NCI-H1930 (cell line): ENCODE measurements around the gene ZNRF1.
"Not testable (repeated sequence)": the region's sequence is repeated elsewhere in the genome, so short reads cannot be mapped to it uniquely, and the experiment has no call there.

Experiments
- DNase-seq, 2 experiments: peaks; one replicate each; lab custom pipeline; 2025; lab: John Stamatoyannopoulos, UW

Gene ZNRF1

DNA sequence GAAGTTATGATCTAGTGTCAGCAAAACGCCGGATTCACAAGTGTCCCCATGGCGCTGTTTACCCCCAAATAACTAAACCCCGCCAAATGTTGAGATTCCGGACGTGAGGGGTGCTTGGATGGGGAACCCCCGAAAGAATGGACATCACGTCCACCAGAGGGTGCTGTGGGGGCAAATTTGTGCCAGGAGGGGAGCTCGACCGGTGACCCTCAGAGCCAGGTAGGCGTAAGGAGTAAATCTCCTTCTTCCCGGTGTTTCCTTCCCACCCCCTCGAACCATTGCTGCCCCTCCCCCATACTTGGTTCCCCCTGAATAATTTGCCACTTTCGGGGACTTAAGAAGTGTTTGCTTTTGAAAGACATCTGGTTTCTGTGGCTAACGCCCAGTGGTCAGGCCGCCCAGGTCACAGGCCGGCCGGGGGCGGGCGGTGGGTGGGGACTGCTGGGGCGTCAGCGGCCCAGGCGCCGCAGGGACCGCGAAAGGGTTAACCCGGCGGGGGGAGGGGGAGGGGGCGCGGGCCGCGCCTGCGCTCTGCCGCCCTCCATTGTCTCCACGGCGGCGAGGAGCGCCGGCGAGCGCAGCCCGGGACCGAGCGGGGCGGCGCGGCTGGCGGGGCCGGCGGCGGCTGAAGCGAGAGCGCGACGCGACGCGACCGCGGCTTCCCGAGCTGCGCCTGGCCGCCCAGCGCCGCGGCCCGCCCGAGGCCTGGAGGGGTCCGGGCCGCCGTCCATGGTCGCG lies at the start of gene ZNRF1:
Gene ZNRF1, plus strand, starts transcription at position 544 of the 738 bp plus-strand sequence. CDS start 648 bp downstream, outside the sequence.
- peak; percentile 34 to 60 for DNase-seq

DNA sequence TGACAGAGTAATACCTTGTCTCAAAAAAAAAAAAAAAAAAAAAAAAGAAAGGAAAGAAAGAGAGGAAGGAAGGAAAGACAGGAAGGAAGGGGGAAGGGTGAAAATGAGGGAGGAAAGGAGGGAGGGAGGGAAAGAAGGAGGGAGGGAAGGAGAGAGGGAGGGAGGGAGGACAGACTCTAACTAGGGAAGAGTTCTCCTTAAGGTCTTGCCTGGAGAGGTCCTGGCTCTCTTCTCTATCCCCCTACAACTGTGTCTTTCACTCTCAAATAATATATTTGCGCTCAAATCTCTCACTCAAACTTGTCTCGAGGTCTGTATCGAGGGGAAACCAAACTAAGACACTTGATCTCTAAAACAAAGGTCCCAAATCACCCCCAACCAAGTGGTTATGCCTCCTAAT lies 49.5 kb upstream of the ZNRF1 start:
- no peak for DNase-seq

DNA sequence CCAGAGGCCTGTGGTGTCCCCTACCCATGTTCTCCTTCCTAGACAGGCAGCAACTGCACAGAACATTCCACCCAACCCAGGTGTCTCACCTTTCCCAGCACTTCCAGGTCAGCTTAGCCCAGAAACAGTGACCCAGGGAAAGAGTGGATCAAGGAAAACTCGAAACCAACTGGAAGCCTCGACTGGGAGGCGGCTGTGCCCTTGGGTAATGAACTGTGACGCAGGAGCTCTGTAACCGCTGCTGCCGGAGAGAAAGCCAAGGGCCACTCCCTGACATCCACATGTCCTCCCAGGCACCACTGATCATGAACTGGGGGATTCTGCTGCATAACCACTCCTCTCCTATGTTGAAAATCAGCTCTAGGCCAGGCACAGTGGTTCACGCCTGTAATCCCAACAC lies 48.3 kb upstream of the ZNRF1 start:
- DNase-seq: no peak

DNA sequence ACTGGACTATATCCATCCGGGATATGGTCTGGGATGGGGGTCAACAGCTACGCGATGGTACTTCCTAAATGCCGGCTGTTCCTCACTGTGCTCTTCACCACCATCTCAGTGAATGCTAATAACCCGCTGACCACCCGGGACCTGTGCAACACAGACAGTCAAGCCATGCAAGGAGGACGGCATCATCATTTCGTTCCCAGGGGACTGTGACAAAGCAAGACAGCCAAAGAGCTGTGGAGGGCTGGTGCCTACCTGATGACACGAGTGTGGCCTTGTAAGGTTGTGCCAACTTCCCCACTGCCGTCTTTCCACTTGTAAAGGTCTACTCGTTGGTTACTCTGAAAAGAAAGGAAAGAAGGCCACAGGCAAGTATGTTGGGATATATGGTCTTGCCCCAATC lies 47.6 kb upstream of the ZNRF1 start:
- DNase-seq: no peak

DNA sequence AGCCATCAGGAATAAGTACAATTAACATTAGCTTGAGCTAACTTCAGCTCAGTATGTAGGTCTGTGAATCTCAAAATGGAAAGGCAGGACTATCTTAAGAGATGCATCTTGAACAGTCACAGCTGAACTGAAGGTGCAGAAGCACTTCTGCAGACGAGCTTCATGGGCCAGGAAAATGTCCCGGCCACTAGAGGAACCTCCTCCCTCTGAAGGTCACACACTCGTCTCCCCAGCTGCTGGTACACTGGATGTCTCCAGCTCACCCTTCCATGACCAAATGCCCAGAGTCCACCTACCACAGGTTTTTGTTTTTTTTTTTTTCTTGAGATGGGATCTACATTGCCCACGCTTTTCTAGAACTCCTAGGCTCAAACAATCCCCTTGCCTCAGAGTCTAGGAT lies 47.1 kb upstream of the ZNRF1 start:
- no peak for DNase-seq

DNA sequence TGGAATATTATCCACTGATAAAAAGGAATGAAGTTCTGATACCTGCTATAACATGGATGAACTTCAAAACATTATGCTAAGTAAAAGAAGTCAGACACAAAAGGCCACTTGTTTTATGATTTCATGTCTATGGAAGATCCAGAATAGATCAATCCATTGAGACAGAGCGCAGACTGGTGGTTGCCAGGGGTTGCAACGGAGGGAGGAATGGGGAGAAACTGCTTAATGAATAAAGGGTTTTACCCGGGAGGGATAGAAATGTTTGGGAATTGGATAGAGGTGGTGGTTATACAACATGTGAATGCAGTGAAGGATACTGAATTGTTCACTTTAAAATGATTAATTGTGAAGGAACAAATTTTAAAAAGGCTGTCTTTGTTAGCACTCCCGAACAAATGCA lies 44.1 kb upstream of the ZNRF1 start:
- no peak for DNase-seq

DNA sequence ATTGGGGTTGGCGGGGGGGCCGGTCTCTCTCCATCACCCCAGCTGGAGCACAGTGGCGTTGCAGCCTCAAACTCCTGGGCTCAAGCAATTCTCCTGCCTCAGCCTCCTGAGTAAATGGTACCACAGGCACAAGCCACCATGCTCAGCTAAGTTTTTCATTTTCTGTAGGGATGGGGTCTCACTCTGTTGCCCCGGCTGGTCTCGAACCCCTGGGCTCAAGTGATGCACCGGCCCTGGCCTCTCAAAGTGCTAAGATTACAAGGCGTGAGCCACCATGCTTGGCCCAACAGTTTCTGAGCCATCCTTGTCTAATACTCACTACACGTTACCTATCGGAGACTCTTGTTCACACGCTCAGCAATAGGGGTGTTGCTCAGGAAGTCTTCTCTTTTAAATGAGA lies 25.5 kb upstream of the ZNRF1 start:
- no peak for DNase-seq

DNA sequence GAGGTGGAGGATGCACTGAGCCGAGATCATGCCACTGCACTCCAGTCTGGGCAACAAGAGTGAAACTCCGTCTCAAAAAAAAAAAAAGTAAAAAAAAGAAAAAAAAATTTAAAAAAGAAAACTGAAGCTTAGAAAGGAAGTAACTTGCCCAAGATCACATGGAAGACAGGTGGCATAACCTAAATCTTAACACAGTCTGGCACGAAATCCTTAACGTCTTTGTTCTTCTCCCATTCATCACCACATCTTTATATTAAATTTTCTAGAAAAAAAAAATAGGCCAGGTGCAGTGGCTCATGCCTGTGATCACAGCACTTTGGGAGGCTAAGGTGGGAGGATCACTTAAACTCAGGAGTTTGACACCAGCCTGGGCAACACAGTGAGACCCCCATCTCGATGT lies 23.2 kb upstream of the ZNRF1 start:
- no peak for DNase-seq

DNA sequence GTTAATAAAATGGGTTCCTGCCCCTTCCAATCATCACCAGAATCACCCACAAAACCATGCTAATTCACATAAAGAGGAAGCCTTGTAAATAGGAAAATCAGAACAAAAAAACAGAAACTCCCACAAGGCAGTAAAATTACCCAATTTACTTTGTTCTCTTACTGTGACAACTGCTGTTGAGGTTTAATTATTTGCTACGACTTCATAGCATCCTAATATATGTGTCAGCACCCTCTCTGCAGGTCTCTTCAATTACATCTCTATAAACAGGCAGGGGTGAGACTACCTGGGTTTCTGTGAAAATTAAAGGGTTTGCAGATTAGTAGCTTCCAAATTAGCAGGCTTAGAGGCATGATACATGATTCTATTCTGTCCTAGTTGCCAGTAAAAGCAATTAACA lies 16.6 kb upstream of the ZNRF1 start:
- no peak for DNase-seq

DNA sequence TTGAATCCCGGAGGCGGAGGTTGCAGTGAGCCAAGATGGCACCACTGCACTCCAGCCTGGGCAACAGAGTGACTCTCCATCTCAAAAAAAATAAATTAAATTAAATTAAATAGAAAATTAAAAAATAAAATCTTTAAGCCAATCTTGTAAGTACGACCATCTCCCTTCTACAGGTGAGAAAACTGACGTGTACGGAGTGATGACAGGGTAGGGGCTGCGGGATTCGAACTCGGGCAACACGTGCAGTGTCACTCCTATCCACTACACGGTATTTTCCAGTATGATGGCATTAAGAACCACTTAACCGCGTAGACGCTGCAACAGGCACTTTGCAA lies 14.7 kb upstream of the ZNRF1 start:
- no peak for DNase-seq

DNA sequence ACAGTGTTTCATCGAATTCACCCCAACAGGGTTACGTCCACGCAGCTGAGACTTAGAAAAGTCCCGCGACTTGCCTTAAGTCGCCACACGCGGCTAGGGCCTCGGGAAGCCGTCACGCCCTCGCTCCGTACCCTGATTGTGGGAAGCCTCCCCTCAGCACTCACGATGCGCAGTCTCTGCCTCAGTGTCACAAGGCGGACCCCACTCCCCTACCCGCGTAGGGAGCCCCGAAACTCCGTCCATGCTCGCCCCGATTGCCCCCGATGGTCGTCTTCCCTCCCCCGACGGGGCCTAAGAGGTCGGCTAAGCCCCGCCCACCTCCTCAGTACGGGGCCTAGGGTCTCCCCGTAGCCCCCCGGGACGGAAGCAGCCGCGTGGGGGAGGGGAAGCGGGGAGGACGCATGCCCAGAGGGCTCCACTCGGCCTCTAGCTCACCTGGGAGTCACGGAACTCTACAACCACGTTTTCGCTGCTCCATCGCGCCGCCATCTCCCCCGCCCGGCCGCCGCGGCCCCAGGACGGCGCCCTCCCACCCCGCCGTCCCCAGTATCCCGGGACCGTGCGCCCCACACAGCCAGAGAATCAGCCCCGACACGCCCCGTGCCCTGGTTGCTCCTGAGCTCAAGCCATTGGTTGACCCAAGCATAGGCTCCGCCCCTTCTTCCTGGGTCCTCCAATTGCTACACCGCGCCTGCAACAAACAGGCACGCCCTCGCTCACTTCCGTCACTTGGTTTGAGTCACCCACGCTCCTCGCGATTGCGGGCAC lies 14.1 kb upstream of the ZNRF1 start, which contains the start of gene WDR59:
Gene WDR59, minus strand, starts transcription at position 595 of the 768 bp plus-strand sequence. Its CDS starts 106 bp downstream, at position 489.
- DNase-seq: peak; percentile 96 to 97

DNA sequence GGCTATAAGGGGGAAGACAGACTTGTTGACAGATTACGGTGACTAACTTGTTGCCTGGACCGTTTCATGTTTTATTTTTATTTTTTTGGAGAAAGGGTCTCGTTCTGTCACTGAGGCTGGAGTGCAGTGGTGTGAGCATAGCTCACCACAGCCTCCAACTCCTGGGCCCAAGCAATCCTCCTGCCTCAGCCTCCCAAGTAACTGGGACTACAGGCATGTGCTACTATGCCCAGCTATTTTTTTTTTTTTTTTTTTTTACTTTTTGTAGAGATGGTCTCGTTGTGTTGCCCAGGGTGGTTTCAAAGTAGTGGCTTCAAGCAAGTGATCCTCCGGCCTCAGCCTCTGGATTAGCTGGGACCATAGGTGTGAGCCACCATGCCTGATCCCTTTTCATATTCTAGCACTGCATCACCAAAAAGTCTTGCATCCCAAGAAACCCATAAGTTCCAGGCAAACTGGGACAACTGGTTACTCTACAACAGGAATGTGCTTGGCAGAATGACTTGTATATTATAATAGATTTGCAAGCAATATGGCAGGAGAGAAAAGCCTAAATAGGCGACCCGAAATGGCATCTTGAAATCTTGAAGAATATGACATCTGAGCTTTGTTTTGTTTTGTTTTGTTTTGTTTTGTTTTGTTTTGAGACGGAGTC lies 11.7 kb upstream of the ZNRF1 start:
- no peak for DNase-seq

DNA sequence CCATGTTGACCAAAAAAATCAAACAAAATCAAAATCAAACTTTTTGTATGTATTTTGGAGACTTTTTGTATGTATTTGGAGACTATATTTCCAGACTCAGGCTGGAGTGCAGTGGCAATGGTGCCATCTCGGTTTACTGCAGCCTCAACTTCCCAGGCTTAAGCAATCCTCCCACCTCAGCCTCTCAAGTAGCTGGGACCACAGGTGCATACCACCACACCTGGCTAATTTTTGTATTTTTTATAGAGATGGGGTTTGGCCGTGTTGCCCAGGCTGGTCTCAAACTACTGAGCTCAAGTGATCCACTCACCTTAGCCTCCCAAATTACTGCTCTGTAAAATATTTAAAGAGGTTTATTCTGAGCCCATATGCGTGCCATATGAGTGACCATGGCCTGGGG lies 9.0 kb upstream of the ZNRF1 start:
- not testable (repeated sequence) for DNase-seq

DNA sequence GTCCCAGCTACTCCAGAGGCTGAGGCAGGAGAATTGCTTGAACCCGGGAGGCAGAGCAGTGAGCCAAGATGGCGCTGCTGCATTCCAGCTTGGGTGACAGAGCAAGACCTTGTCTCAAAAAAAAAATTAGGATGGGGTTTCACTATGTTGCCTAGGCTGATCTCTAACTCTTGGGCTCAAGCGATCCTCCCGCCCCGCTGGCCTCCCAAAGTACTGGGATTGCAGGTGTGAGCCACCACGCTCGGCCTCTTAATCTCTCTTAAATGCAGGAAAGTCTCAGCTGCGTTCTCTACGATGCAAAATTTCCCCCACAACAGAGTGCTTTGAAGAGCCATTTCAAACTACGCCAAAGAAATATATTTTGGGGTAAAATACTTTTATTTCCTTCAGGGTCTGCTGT lies 8.0 kb upstream of the ZNRF1 start:
- no peak for DNase-seq

DNA sequence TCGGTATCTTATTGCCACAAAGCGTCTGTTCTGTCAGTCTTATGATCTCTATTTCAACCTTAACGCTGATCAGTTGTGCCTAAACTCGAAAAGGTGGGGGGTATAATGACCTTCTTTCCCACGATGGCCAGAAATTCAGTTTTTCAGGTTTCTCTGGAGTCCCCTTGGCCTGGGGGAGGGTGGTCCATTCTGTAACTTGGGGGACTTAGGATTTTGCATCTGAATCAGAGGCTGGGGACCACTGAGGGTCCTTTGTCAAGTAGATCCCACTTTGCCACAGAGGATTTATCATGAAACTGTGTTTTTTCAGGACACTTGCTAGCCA lies 7.6 kb upstream of the ZNRF1 start:
- DNase-seq: no peak

DNA sequence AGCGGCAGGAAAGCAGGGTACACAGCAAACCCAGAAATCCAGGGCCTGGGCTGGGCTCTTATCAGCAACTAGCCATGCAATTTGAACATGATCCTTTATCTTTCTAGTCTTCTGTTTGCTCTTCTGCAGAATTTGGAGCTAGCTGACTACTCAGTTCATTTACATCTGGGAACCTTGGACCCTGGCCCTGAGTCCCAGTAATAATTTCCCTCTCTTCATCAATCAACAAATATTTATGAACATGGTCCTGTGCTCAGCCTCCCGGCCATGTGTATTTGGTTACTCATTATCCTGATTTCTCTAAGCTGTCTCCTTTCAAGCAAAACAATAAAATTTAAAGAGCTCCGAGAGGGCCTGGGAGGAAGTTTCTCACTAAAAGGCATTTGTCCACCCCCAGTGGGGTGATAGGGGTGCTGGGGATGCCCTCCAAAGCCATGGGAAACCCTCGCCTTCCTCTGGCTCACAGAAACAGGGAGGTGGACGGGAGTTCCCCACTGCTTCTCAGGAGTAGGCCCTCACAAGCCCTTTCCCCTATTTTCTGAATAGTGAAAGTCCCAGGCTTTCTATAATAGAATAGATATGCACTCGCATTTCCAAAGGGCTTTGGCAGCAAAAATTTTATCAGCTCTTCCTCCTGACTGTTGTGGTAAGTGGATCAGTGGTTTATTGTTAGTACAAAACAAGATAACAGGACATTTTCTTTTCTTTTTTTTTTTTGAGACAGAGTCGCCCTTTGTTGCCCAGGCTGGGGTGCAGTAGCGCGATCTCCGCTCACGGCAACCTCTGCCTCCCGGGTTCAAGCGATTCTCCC lies 7.0 kb upstream of the ZNRF1 start:
- DNase-seq: no peak

DNA sequence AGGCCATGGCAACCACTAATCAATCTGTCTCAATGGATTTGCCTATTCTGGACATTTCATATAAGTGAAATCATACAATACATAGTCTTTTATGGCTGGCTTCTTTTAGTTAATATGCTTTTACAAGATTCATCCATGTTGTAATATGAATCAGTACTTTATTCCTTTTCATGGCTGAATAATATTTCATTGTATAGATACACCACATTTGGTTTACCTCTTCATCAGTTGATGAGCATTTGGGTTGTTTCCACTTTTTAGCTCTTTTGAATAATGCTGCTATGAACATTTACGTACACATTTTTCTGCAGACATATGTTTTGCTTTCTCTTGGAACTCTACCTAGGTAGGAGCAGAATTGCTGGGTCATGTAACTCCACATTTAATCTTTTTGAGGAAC lies 2.8 kb upstream of the ZNRF1 start:
- no peak for DNase-seq

DNA sequence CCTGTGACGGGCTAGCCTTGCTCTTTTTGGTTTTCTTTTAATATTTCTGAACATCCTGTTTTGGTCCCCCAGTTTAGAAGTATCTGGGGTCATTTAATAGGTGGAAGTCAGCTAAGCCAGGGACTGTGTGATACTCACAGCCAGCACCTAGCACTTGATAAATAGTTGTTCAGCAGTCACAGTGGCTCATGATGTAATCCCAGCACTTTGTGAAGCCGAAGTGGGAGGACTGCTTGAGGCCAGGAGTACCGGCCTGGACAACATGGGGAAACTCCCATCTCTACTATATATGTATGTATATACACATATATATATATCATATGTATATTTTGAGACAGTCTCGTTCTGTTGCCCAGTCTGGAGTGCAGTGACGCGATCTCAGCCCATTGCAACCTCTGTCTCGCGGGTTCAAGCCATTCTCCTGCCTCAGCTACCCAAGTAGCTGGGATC lies 1.8 kb upstream of the ZNRF1 start:
- DNase-seq: no peak

DNA sequence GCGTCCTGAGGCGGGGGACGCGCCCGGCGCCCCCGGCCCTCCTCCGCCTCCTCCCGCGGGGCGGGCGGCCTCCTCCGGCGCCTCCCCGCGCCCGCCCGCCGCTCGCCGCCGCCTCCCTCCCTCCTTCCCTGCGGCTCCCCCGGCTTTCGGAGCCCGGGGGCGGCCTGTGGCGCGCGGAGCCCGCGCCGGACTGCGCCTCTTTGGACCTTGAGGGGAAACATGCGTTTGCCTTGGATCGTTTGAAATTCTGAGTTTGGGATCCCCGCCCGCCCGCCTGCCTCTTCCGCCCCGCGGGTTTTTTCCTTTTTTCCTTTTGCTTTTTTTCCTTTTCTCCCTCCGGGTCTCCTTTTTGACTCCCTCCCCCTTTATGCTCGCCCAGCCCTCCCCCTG lies 390 bp downstream of the ZNRF1 start:
- no peak for DNase-seq

DNA sequence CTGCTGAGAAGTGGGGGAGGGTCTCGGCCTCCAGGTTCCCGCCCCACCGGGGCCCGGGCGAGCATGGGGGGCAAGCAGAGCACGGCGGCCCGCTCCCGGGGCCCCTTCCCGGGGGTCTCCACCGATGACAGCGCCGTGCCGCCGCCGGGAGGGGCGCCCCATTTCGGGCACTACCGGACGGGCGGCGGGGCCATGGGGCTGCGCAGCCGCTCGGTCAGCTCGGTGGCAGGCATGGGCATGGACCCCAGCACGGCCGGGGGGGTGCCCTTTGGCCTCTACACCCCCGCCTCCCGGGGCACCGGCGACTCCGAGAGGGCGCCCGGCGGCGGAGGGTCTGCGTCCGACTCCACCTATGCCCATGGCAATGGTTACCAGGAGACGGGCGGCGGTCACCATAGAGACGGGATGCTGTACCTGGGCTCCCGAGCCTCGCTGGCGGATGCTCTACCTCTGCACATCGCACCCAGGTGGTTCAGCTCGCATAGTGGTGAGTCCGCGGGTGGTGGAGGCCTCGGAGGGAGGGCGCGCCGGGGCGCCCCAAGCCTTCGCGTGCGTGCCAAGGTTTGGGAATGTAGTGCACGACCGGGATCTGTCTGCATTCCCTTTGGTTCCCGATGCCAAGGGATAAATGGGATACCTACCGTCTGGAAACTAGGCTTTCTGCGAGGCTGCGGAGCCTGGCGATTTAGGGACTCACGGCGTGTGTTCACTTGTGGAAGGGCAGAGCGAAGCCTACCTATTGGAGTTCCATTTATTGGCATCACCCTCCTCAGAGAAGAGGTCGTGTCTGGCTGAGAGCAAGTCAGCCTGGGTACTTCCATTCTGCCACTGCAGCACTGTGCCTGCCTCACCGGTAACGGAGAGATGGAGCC lies 1.0 kb downstream of the ZNRF1 start:
- peak in 1 of 2 experiments; percentile 31 for DNase-seq

DNA sequence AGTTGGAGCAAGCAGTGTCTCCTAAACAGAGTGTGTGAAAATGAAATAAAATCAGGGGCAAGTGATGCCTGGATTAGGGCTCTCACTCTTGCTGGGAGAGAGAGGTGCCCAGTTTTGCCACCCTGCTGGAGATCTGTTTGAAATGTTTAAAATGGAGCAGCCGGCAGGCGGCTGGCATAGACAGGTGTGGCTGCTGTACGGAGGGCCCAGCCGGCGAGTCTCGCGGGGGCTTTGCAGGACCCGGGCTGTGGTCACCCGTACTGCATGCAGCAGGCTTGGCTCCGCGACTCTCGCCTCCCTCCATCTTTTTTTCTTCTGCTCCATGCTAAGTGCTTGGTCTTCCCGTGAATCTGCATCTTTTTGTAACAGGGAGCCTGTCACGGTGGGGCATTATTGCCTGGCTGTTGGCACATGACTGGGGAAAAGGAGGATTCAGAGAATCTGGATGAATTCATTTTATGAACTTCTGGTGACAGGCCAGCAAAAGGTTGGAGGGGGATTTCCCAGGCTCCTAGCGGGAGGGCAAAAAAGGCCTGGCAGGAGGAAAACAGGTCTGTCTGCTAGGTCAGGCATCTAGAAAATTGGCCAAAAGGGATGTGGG lies 1.8 kb downstream of the ZNRF1 start:
- DNase-seq: no peak
